Endothelial cell of hepatic sinusoid (primary cell): ENCODE results near the gene DUOX2.

Experiments used
- in situ Hi-C: cut with HindIII; loops from 2 replicates; pipeline ENCODE4 v1.10.0; 2017; ENCODE audit warnings: low sequenced_read_pairs

Gene DUOX2

GRCh38 chr15:45114076-45114750, at the start of gene DUOX2, which contains the start of gene DUOXA2:
Gene DUOX2, minus strand, starts transcription at chr15:45114172. Its CDS starts 761 bp downstream, at chr15:45113411.
Gene DUOXA2, plus strand, starts transcription at chr15:45114326. Its CDS starts 280 bp downstream, at chr15:45114606.
- in situ Hi-C loops, result no loop called here

- in situ Hi-C loops, result loop anchor here (5.0 to 10.0 kb wide), 2 partner anchors 39 to 291 kb away; no protein-coding TSS in a partner anchor
Observed at GRCh38 chr15:45163508-45163856, 49.5 kb upstream of the DUOX2 start.

- in situ Hi-C loops, result loop anchor here (5.0 to 10.0 kb wide), 2 partner anchors 39 to 292 kb away; no protein-coding TSS in a partner anchor
Observed at GRCh38 chr15:45162771-45163507, 49.0 kb upstream of the DUOX2 start.

GRCh38 chr15:45161666-45162065, 47.7 kb upstream of the DUOX2 start:
- in situ Hi-C loops, result loop anchor here (5.0 to 10.0 kb wide), 2 partner anchors 41 to 293 kb away; no protein-coding TSS in a partner anchor

- in situ Hi-C loops, result no loop called here
Observed at GRCh38 chr15:45157974-45158373, 44.0 kb upstream of the DUOX2 start.

- in situ Hi-C loops, result no loop called here
Observed at GRCh38 chr15:45156744-45157455, 42.9 kb upstream of the DUOX2 start.

- in situ Hi-C loops, result no loop called here
Observed at GRCh38 chr15:45155739-45156138, 41.8 kb upstream of the DUOX2 start.

GRCh38 chr15:45151998-45152828, 38.2 kb upstream of the DUOX2 start:
- in situ Hi-C loops, result no loop called here

- in situ Hi-C loops, result no loop called here
Observed at GRCh38 chr15:45150997-45151396, 37.0 kb upstream of the DUOX2 start.

GRCh38 chr15:45150481-45150880, 36.5 kb upstream of the DUOX2 start:
- in situ Hi-C loops, result no loop called here

- in situ Hi-C loops, result no loop called here
Observed at GRCh38 chr15:45149060-45149459, 35.1 kb upstream of the DUOX2 start.

GRCh38 chr15:45148076-45149059, 34.4 kb upstream of the DUOX2 start:
- in situ Hi-C loops, result no loop called here

- in situ Hi-C loops, result no loop called here
Observed at GRCh38 chr15:45147606-45148005, 33.6 kb upstream of the DUOX2 start.

- in situ Hi-C loops, result no loop called here
Observed at GRCh38 chr15:45146405-45146804, 32.4 kb upstream of the DUOX2 start.

GRCh38 chr15:45144775-45145174, 30.8 kb upstream of the DUOX2 start:
- in situ Hi-C loops, result no loop called here

GRCh38 chr15:45143946-45144345, 30.0 kb upstream of the DUOX2 start:
- in situ Hi-C loops, result no loop called here

GRCh38 chr15:45143056-45143455, 29.1 kb upstream of the DUOX2 start:
- in situ Hi-C loops, result no loop called here

GRCh38 chr15:45141386-45141785, 27.4 kb upstream of the DUOX2 start:
- in situ Hi-C loops, result no loop called here

- in situ Hi-C loops, result no loop called here
Observed at GRCh38 chr15:45140557-45141250, 26.7 kb upstream of the DUOX2 start.
